HPDE6-E6E7 (cell line): ENCODE data around the gene CSNK2B.
A peak's percentile ranks its signal among the peaks of the same experiment; 100 is the strongest.

ENCODE experiments used
- DNase-seq: peaks from one replicate; pipeline ENCODE4 v3.0.0; 2011; ENCODE audit warnings: missing footprints; ENCODE audit errors: extremely low spot score

Gene CSNK2B

GRCh38 chr6:31660381-31661261 lies 5.3 kb upstream of the CSNK2B start, which contains the start of gene C6orf47:
Gene C6orf47, minus strand, starts transcription at chr6:31660778. Its CDS starts 831 bp downstream, at chr6:31659947.
- DNase-seq: no peak

GRCh38 chr6:31661262-31662123 lies 4.4 kb upstream of the CSNK2B start:
- DNase-seq: no peak

- DNase-seq: no peak
These were observed 3.7 kb upstream of the CSNK2B start for GRCh38 chr6:31662124-31662723.

GRCh38 chr6:31663126-31663960 lies 2.5 kb upstream of the CSNK2B start:
- no peak for DNase-seq

DNA sequence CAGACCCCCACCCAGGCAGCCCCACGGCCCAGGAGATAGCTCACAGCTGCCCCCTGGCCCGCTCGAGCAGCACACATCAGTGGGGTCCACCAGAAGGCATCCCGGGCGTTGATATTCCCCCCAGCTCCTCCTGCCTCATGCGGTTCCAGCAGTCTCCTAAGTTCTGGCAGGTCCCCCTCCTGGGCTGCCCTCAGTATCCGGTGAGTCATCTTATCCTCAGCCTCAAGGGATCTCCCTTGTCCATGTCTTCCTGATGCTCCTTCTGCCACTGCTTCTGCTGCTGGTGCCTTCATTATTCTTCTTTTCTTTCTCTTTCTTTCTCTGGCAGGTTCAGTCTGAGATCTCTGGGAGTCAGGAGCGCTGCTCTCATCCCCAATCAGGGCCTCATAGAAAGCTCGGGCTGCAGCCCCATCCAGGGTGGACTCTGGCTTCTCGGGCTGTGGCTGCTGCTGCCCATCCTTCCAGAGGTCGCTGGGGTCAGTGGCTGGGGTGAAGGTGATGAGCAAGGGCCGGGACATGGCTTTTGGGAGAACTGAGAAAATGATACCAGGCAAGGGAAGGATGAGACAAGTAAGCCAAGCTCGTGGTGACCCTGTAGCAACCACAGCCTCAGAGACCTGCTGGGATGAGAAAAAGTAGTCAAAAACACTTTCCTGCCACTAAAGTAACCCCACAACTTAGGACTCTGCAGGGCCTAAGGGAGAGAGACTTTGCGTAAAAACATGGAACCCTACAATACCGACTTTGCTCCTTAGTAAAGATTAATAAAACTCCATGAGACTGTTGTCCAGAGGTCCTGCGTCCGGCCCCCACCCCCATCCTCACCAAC lies 1.7 kb upstream of the CSNK2B start:
- no peak for DNase-seq

GRCh38 chr6:31664790-31665500 lies 935 bp upstream of the CSNK2B start, which contains the start of gene GPANK1:
Gene GPANK1, minus strand, starts transcription at chr6:31664997. Its CDS starts 519 bp downstream, at chr6:31664478.
- DNase-seq: peak; percentile 70

- no peak for DNase-seq
These were observed 571 bp downstream of the CSNK2B start for GRCh38 chr6:31666337-31666965.

GRCh38 chr6:31669676-31670075 lies 3.8 kb downstream of the CSNK2B start, which contains the start of gene LY6G5B:
Gene LY6G5B, plus strand, starts transcription at chr6:31669976. Its CDS starts 975 bp downstream, at chr6:31670951.
- no peak for DNase-seq

GRCh38 chr6:31676322-31676903 lies 10.5 kb downstream of the CSNK2B start:
- DNase-seq: no peak

DNA sequence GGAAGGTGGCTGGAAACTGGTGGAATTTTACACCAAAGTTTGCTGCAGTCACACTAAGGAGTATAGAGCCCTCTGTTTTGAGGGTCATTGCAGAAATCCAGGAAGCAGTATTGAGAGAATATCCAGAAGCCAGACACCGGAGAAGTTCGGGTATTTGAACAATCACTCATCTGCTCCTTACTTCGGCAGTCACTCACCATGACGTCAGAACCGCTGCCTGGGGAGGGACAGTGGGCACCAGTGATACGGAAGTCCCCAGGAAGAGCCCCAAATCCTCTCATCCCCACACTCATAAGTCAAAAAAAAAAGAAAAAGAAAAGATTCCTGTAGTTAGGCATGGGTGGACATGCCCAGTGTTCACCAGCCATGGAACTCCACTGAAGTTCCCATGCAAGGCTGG lies 11.0 kb downstream of the CSNK2B start:
- DNase-seq: no peak

DNA sequence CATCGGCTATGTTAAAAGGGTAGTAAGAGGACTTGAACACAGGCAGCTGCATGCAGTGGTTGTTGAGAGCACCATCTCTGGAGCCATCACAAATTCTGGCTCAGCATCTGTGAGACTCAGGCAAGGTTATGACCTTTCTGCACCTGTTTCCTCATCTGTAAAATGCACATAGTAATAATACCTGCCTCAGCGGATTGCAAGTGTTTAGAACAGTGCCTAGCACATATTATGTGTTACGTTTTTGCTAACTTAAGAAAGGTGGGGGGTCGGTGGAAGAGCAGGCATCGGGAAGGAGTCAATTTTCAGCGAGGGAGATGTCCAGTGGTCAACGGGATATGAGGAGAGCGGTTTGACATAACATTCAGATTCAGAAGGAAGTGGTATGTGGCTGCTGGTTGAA lies 12.1 kb downstream of the CSNK2B start:
- DNase-seq: no peak

- DNase-seq: peak; percentile 69
These were observed 14.6 kb downstream of the CSNK2B start, which contains the start of gene LY6G5C for GRCh38 chr6:31680226-31681134. Gene LY6G5C, minus strand, starts transcription at chr6:31681067. Its CDS starts 694 bp downstream, at chr6:31680373.

GRCh38 chr6:31681135-31681671 lies 15.3 kb downstream of the CSNK2B start:
- no peak for DNase-seq

- DNase-seq: no peak
These were observed 17.7 kb downstream of the CSNK2B start for GRCh38 chr6:31683591-31683990.

- no peak for DNase-seq
These were observed 20.6 kb downstream of the CSNK2B start for GRCh38 chr6:31686483-31686882.

DNA sequence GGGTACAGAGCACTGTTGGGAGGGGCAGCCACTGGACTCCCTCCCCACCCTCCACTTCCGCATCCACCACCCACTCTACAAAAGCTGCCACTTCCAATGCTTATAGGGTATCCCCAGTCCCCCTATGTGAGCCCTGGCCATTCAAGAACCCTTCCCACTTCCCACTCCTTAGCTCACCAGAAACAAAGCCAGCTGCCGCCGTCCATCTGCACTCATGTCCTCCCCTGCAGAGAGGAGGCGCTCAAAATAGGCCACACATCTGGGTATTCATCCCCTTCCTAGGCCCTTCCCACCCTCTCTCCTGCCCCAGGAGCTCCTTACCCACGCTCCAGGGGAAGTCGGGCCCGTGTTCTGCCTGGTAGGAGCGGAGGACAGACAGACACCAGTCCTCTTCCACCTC lies 21.4 kb downstream of the CSNK2B start:
- DNase-seq: no peak
